B cell (primary cell): Measurements from ENCODE around the gene CPNE5. TPM values are rescaled to one million over a fixed set of nuclear protein-coding genes. Genes with fewer than 3 reads are reported as not detected.

Experiments
- ATAC-seq: fragments of 200-7000 bp; cut with Tn5 transposase; one replicate; pipeline ENCODE4 v1.10.0; 2021; ENCODE audit warnings: low read depth, mild to moderate bottlenecking, moderate number of reproducible peaks, moderate library complexity
- CTCF ChIA-PET: fragments of 350-600 bp; sonication (Branson Sonifier 250); formaldehyde crosslinking; loops from one replicate; lab custom pipeline; 2021; ENCODE audit warnings: antibody characterized with exemption, inconsistent platforms; lab: Charles Lee
- POLR2A ChIA-PET: fragments of 350-600 bp; sonication (Branson Sonifier 250); formaldehyde crosslinking; loops from one replicate; lab custom pipeline; 2021; ENCODE audit warnings: antibody characterized with exemption; lab: Charles Lee
- DNase-seq: peaks from one replicate; pipeline ENCODE4 v3.0.0; 2013
- H2AFZ ChIP-seq: 2 replicates; pipeline ENCODE4 v1.6.1; 2012; ENCODE audit warnings: mild to moderate bottlenecking, low read depth, low read length; ENCODE audit not compliant: insufficient read depth, poor library complexity, severe bottlenecking
- H3K27ac ChIP-seq, 2 donors: 1 replicate in 1 of 2; 2 replicates in 1 of 2; pipeline ENCODE4 v1.5.1; 2012 to 2013; ENCODE audit warnings: low read length in 2 of 2, mild to moderate bottlenecking in 2 of 2, moderate library complexity in 1 of 2
- H3K27me3 ChIP-seq, 4 experiments: fragments of 200-600 bp in 1 of 4; sonication (generic) in 1 of 4; replicated peaks in 1 of 4; 1 replicate in 2 of 4; 2 replicates in 2 of 4; pipeline versions ENCODE4 v1.6.1 to v1.7.0; 2013 to 2016; ENCODE audit warnings: low read length in 3 of 4, mild to moderate bottlenecking in 2 of 4, mixed read lengths in 1 of 4, moderate library complexity in 1 of 4; ENCODE audit not compliant: insufficient read depth in 4 of 4, control insufficient read depth in 3 of 4; ENCODE audit errors: control extremely low read depth in 1 of 4
- H3K36me3 ChIP-seq, 2 experiments: replicated peaks in 1 of 2; 1 replicate in 1 of 2; 2 replicates in 1 of 2; pipeline versions ENCODE4 v1.6.1 to v1.7.1; 2013; ENCODE audit warnings: low read length in 1 of 2; ENCODE audit not compliant: insufficient read depth in 2 of 2, control insufficient read depth in 1 of 2; ENCODE audit errors: control extremely low read depth in 1 of 2, extremely low read depth in 1 of 2
- H3K4me1 ChIP-seq, 2 donors: fragments of 200-600 bp in 1 of 2; sonication (generic) in 1 of 2; 1 replicate in 1 of 2; 2 replicates in 1 of 2; pipeline versions ENCODE4 v1.5.1 to v1.6.1; 2013 to 2017; ENCODE audit warnings: low read length in 2 of 2; ENCODE audit not compliant: control insufficient read depth in 2 of 2, insufficient read depth in 2 of 2
- H3K4me2 ChIP-seq: replicated peaks from 2 replicates; pipeline ENCODE3; 2012; ENCODE audit warnings: mild to moderate bottlenecking, low read depth, low read length; ENCODE audit not compliant: poor library complexity, severe bottlenecking
- H3K4me3 ChIP-seq, 5 experiments: fragments of 200-600 bp in 1 of 5; sonication (generic) in 1 of 5; 1 replicate in 3 of 5; 2 replicates in 2 of 5; pipeline versions ENCODE4 v1.5.1 to v1.7.0; 2011 to 2016; ENCODE audit warnings: low read length in 4 of 5, mild to moderate bottlenecking in 4 of 5, low read depth in 2 of 5, control low read depth in 1 of 5, moderate library complexity in 1 of 5; ENCODE audit not compliant: insufficient read depth in 1 of 5; ENCODE audit errors: control extremely low read depth in 1 of 5, extremely low read depth in 1 of 5
- H3K79me2 ChIP-seq: fragments of 200-600 bp; sonication (generic); one replicate; pipeline ENCODE4 v1.6.0; 2016; ENCODE audit warnings: low read length; ENCODE audit not compliant: control insufficient read depth, insufficient read depth
- H3K9ac ChIP-seq: fragments of 200-600 bp; sonication (generic); 2 replicates; pipeline ENCODE4 v1.6.1; 2017; ENCODE audit warnings: mild to moderate bottlenecking, low read length, moderate library complexity
- H3K9me3 ChIP-seq, 3 donors: one replicate each; pipeline versions ENCODE4 v1.6.1 to v1.7.1; 2013; ENCODE audit warnings: low read length in 2 of 3; ENCODE audit not compliant: control insufficient read depth in 2 of 3, insufficient read depth in 1 of 3; ENCODE audit errors: control extremely low read depth in 1 of 3
- H4K20me1 ChIP-seq: 2 replicates; pipeline ENCODE4 v1.6.0; 2012; ENCODE audit warnings: mild to moderate bottlenecking, low read length; ENCODE audit not compliant: insufficient read depth, control insufficient read depth, poor library complexity, severe bottlenecking
- H3K27ac Mint-ChIP-seq: one replicate; pipeline ENCODE4 v1.8.0; 2021; ENCODE audit warnings: mixed read lengths
- H3K27me3 Mint-ChIP-seq: one replicate; pipeline ENCODE4 v1.8.0; 2021; ENCODE audit warnings: mixed read lengths
- H3K4me1 Mint-ChIP-seq: one replicate; pipeline ENCODE4 v1.8.0; 2021; ENCODE audit warnings: mixed read lengths
- H3K4me3 Mint-ChIP-seq: one replicate; pipeline ENCODE4 v1.8.0; 2021; ENCODE audit warnings: mixed read lengths
- H3K9me3 Mint-ChIP-seq: one replicate; pipeline ENCODE4 v1.8.0; 2022; ENCODE audit warnings: mixed read lengths; ENCODE audit not compliant: insufficient read depth
- CTCF ChIP-seq: fragments of 200-600 bp; IDR thresholded peaks from one replicate; pipeline ENCODE4 v1.8.0; 2022; ENCODE audit warnings: antibody characterized with exemption, mild to moderate bottlenecking
- EZH2 ChIP-seq: IDR thresholded peaks from 2 replicates; pipeline ENCODE4 v1.6.1; 2012; ENCODE audit warnings: borderline replicate concordance, low read depth, mild to moderate bottlenecking, moderate library complexity, low read length; ENCODE audit not compliant: insufficient read depth, poor library complexity, severe bottlenecking
- WGBS: methylation state at CpG from one replicate; pipeline ENCODE4 v1.1.5; 2013; ENCODE audit warnings: missing lambda C conversion rate; ENCODE audit not compliant: insufficient coverage; 5-methylcytosine and 5-hydroxymethylcytosine counted together
- intact Hi-C: fragments of 100-400 bp; cut with micrococcal nuclease; formaldehyde crosslinking; loops from one replicate; pipeline ENCODE4 v1.10.0; 2022
- polyA plus RNA-seq: library from polyadenylated mRNA; depleted of rRNA; stranded (reverse); fragments of >200 nt; gene quantifications from 2 replicates; pipeline ENCODE4 v1.2.3, GENCODE V29; 2012
- total RNA-seq, 2 donors: library from RNA; stranded (reverse); fragments of 120-200 nt in 1 of 2; gene quantifications; 1 replicate in 1 of 2; 2 replicates in 1 of 2; pipeline versions ENCODE4 v1.2.3 to v1.2.4, GENCODE V29; 2013 to 2022

The CPNE5 gene
- total and polyA plus RNA-seq, 2 donors (not counting 1 experiment from before 2014, with no cell fraction given) = 49.8 to 357 TPM

DNA sequence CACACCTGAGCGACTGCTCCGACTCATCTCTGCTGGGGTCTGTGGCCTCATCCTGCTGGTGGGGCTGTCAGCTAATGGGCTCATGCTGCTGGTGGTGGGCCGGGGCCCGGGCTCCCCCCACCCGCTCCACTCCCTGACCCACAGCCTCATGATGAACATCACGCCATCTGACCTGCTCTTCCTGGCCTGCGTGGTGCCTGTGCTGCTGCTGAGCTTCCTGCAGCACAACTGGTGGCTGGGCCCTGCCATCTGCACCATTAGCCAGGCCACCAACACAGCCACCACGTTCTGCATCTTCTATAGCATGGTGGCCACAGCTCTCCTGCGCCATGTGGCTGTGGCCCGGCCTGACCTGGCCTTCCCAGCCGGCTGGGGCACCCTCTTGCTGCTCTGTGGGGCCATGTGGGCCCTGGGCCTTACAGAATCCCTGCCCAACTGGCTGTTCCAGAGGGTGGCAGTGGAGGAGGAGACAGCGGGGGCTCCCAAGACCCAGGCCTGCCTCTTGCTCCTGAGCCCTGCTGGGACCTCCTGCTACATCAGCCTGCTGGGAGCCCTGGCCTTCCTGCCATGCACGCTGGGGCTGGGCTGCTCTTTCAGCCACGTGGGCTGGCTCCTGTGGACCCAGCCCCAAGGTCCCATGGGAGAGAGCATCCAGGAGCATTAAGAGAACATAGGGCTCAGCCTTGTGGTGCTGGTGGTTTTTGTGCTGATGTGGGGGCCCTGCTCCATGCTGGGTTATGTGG is 102.0 kb downstream of the CPNE5 start:
- no peaks in the 10 kb centered on the region for H3K27me3 Mint-ChIP-seq
- peaks cover 47 to 70% of the 10 kb centered on the region in 2 donors for H3K4me1 ChIP-seq
- H3K9me3 Mint-ChIP-seq = no peaks in the 10 kb centered on the region
- WGBS = 91% methylated on average over 14 of the region's 14 CpGs
- no peak overlapping the region for H3K9ac ChIP-seq
- ChIA-PET CTCF (interaction anchor here (1.1 to 3.2 kb wide), 4 partner anchors 12 to 121 kb away, joined by 4 to 27 read pairs (median 8); no protein-coding TSS in a partner anchor), POLR2A (no interaction called here)
- peaks cover 55% of the 10 kb centered on the region for H3K4me1 Mint-ChIP-seq
- no peaks in the 10 kb centered on the region for H4K20me1 ChIP-seq
- DNase-seq (no peak), ATAC-seq (no peak)
- H3K27ac ChIP-seq = no peak overlapping the region
- no peak overlapping the region for H3K4me3 ChIP-seq
- TF ChIP-seq CTCF (no peak), EZH2 (no peak)
- no peak overlapping the region for H2AFZ ChIP-seq
- peaks cover 0 to 2% (median 0%) of the 10 kb centered on the region in 3 donors for H3K9me3 ChIP-seq
- peaks cover 0 to 17% of the 10 kb centered on the region in 2 experiments for H3K36me3 ChIP-seq
- H3K4me2 ChIP-seq = no peak overlapping the region
- intact Hi-C loops = loop anchor here (5.0 kb wide), 1 partner anchor 115 kb away; no protein-coding TSS in a partner anchor
- no peaks in the 10 kb centered on the region for H3K27me3 ChIP-seq
- H3K4me3 Mint-ChIP-seq = no peak overlapping the region
- no peaks in the 10 kb centered on the region for H3K79me2 ChIP-seq
- no peak overlapping the region for H3K27ac Mint-ChIP-seq
